Measurements from ENCODE around the gene UBE2S.

DNA sequence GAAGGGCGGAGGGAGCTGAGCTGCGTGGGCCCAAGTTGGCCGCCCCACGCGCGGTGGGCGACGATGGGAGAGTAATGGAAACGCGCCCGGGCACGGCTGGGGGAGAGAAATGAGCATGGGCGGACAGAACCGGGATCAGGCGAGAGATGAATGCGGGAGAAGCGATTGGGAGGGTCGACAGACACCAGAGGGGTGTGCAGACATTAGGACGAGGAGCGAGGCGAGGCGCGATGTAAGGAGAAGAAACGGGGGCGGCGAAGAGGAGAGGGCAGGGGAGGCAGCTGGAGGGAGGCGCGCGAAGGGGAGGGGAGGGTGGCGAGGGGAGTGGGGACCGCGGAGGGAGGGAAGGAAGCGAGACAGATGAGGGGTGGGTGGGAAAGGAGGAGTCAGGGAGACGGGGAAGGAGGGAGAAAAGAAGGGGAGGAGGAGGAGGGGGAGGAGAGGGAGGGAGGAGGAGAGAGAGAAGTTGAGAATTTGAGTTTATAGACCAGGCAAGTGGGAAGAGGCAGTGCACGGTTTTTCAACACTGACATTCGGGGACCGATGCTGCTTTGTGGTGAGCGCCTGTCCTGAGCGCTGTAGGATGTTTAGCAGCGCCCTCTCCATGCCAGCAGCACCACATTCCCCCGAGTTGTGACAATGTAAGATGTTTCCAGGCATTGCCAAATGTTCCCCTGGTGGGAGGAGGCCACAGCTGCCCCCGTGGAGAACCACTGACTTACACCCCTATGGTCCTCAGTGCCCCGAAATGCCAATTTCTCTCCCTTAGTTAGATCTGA, 35.6 kb upstream of the UBE2S start, which contains the start of gene SHISA7:
- TF ChIP-seq, protein P1, sequence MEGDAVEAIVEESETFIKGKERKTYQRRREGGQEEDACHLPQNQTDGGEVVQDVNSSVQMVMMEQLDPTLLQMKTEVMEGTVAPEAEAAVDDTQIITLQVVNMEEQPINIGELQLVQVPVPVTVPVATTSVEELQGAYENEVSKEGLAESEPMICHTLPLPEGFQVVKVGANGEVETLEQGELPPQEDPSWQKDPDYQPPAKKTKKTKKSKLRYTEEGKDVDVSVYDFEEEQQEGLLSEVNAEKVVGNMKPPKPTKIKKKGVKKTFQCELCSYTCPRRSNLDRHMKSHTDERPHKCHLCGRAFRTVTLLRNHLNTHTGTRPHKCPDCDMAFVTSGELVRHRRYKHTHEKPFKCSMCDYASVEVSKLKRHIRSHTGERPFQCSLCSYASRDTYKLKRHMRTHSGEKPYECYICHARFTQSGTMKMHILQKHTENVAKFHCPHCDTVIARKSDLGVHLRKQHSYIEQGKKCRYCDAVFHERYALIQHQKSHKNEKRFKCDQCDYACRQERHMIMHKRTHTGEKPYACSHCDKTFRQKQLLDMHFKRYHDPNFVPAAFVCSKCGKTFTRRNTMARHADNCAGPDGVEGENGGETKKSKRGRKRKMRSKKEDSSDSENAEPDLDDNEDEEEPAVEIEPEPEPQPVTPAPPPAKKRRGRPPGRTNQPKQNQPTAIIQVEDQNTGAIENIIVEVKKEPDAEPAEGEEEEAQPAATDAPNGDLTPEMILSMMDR (IDR thresholded peaks at IDR 0.05): no peak
- TF ChIP-seq POLR2A (IDR thresholded peaks at IDR 0.05): no peak

All from lower leg skin (tissue), 3 donors.